ENCODE measurements around the gene GJD4.

DNA sequence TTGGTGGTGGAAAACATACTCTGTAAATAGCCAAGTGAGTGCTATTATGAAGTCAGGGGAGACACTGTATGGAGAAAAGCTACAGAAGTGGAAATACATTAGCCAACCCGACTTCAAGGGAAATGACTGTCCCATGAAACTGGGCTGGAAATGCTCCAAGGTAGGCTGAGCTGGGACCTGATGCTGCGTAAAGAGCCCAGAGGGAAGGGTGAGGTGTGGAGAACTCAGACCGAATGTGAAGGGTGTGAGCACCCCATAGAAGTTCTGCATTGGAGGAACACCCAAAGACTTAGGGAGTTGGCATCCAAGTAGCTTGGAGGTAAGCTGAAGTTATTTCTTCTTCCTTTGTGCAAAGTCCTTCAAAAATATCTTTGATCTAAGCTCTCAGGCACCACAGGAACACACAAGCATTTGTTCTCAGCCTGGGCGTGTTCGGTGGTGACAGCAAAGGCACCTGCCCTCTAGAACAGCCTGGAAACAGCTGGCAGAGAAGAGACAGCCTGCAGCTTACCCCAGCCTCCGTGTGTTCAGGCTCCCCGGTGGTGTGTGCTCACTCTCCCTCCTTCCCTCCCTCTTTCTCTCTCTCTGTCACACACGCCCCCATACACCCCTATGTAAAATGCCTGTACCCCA lies 19.1 kb upstream of the GJD4 start:
- TF ChIP-seq, protein P1, sequence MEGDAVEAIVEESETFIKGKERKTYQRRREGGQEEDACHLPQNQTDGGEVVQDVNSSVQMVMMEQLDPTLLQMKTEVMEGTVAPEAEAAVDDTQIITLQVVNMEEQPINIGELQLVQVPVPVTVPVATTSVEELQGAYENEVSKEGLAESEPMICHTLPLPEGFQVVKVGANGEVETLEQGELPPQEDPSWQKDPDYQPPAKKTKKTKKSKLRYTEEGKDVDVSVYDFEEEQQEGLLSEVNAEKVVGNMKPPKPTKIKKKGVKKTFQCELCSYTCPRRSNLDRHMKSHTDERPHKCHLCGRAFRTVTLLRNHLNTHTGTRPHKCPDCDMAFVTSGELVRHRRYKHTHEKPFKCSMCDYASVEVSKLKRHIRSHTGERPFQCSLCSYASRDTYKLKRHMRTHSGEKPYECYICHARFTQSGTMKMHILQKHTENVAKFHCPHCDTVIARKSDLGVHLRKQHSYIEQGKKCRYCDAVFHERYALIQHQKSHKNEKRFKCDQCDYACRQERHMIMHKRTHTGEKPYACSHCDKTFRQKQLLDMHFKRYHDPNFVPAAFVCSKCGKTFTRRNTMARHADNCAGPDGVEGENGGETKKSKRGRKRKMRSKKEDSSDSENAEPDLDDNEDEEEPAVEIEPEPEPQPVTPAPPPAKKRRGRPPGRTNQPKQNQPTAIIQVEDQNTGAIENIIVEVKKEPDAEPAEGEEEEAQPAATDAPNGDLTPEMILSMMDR (IDR thresholded peaks at IDR 0.05; ENCODE audit: low read depth, low read length, missing input control), result no peak
- no peak for TF ChIP-seq ATF3 (IDR thresholded peaks at IDR 0.05)
- no peak for TF ChIP-seq REST (IDR thresholded peaks at IDR 0.05)
- TF ChIP-seq TAF1 (conservative IDR thresholded peaks at IDR 0.05), result no peak
- TF ChIP-seq JUND (IDR thresholded peaks at IDR 0.05), result no peak
- no peak for TF ChIP-seq RXRA (IDR thresholded peaks at IDR 0.05)
- no peak for TF ChIP-seq EGR1 (IDR thresholded peaks at IDR 0.05; ENCODE audit: low read depth in 2 of 2)
- TF ChIP-seq GABPA (IDR thresholded peaks at IDR 0.05 in 1 of 2, conservative IDR thresholded peaks at IDR 0.05 in 1 of 2), result no peak
- TF ChIP-seq FOXA1 (IDR thresholded peaks at IDR 0.05), result no peak
